Measurements from ENCODE around the gene PNKD.

DNA sequence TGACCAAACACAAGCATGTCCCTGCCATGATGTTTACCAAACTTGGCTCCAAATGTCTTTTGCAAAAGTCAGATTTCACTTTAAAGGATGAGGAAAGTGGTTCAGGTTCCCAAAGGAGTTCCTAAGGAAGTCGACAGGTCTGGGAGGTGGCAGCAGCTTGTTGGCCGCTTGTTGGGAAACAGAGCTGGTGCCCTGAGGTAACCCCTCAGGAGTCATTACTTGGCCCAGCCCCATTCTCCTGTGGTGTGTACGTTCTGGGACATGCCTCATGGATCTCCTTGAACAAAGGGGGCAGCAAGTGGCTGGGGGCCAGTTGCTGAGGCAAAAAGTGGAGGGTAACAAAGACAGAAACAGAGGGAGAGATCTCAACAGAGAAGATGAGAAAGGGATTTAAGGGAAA lies 11.1 kb downstream of the PNKD start:
- TF ChIP-seq POLR2AphosphoS5 (IDR thresholded peaks at IDR 0.05; ENCODE audit: low read depth, low read length) (no peak), CHD1 (IDR thresholded peaks at IDR 0.05; ENCODE audit: low read depth, low read length) (no peak), CTBP2 (IDR thresholded peaks at IDR 0.05; ENCODE audit: borderline replicate concordance, insufficient read depth, insufficient read length, low read length) (no peak), POLR2A (IDR thresholded peaks at IDR 0.05; ENCODE audit: control extremely low read depth in 1 of 2, low read depth in 2 of 2, low read length in 2 of 2) (no peak), EZH2 (IDR thresholded peaks at IDR 0.05; ENCODE audit: low read depth, low read length, severe bottlenecking) (no peak), JUND (IDR thresholded peaks at IDR 0.05; ENCODE audit: low read length) (no peak), NANOG (IDR thresholded peaks at IDR 0.05; ENCODE audit: insufficient read depth, low read depth, low read length, poor library complexity, severe bottlenecking) (no peak), MAFK (IDR thresholded peaks at IDR 0.05; ENCODE audit: low read depth, low read length) (no peak), RAD21 (IDR thresholded peaks at IDR 0.05 in 1 of 2, conservative IDR thresholded peaks at IDR 0.05 in 1 of 2; ENCODE audit: low read depth in 2 of 2, low read length in 2 of 2) (no peak), EP300 (IDR thresholded peaks at IDR 0.05; ENCODE audit: borderline replicate concordance in 1 of 2, low read depth in 2 of 2, low read length in 2 of 2) (no peak), GTF2F1 (IDR thresholded peaks at IDR 0.05; ENCODE audit: borderline replicate concordance, low read depth, low read length) (no peak)
- TF ChIP-seq, protein P1, sequence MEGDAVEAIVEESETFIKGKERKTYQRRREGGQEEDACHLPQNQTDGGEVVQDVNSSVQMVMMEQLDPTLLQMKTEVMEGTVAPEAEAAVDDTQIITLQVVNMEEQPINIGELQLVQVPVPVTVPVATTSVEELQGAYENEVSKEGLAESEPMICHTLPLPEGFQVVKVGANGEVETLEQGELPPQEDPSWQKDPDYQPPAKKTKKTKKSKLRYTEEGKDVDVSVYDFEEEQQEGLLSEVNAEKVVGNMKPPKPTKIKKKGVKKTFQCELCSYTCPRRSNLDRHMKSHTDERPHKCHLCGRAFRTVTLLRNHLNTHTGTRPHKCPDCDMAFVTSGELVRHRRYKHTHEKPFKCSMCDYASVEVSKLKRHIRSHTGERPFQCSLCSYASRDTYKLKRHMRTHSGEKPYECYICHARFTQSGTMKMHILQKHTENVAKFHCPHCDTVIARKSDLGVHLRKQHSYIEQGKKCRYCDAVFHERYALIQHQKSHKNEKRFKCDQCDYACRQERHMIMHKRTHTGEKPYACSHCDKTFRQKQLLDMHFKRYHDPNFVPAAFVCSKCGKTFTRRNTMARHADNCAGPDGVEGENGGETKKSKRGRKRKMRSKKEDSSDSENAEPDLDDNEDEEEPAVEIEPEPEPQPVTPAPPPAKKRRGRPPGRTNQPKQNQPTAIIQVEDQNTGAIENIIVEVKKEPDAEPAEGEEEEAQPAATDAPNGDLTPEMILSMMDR (IDR thresholded peaks at IDR 0.05; ENCODE audit: control extremely low read depth in 1 of 3, insufficient read depth in 1 of 3, low read depth in 1 of 3, low read length in 3 of 3), result no peak
